GM21529 (cell line): ENCODE results near the gene RIMKLB.
"Not testable (repeated sequence)": the region's sequence is repeated elsewhere in the genome, so short reads cannot be mapped to it uniquely, and the experiment has no call there.

Experiments
- ATAC-seq: cut with Tn5 transposase; IDR thresholded peaks from one replicate; pipeline ENCODE4 v1.9.1; 2021; ENCODE audit not compliant: unreplicated experiment

The RIMKLB gene

DNA sequence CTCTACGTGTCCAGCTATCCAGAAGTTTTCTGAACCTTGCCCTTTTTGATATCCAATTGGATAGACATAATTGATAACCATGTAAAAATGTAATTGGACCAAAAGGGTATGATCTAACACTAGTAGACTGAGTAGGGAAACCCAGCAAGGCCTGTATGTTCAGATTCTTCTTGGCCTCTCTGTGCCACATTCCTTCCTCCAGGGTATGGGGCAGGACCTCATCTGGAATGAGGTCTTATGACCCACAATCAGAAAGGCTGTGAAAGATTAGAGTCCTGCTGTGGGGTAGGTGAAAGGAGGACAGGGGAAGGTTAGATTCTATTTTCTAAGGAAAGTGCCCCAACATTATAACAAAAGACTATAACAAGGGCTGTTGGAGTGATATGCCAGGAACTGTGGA is 73.3 kb downstream of the RIMKLB start:
- ATAC-seq: no peak

GRCh38 chr12:8773461-8773860 is 75.7 kb downstream of the RIMKLB start:
- ATAC-seq: no peak

GRCh38 chr12:8779281-8779680 is 81.5 kb downstream of the RIMKLB start:
- no peak for ATAC-seq

DNA sequence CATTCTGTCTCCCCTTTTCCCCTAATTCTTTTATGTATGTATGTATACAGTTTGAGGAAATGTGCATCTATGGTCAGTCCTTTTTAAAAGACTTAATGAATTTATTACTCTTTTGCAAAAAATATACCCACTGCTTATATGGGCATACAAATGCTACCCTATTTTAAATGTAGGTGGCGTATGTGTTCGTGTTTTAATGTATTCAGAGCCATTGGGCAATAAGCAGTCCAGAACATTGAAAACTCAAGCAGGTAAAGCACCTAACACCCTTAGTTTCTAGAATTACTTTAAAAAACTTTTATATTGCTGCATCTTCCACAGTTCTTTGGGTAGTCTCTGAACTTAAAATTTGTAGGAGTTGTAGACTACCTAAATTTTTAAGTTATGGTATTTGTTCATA is 82.1 kb downstream of the RIMKLB start:
- no peak for ATAC-seq

- no peak for ATAC-seq
These were observed 82.6 kb downstream of the RIMKLB start for GRCh38 chr12:8780389-8780788.

GRCh38 chr12:8781381-8782127 is 83.8 kb downstream of the RIMKLB start:
- no peak for ATAC-seq

DNA sequence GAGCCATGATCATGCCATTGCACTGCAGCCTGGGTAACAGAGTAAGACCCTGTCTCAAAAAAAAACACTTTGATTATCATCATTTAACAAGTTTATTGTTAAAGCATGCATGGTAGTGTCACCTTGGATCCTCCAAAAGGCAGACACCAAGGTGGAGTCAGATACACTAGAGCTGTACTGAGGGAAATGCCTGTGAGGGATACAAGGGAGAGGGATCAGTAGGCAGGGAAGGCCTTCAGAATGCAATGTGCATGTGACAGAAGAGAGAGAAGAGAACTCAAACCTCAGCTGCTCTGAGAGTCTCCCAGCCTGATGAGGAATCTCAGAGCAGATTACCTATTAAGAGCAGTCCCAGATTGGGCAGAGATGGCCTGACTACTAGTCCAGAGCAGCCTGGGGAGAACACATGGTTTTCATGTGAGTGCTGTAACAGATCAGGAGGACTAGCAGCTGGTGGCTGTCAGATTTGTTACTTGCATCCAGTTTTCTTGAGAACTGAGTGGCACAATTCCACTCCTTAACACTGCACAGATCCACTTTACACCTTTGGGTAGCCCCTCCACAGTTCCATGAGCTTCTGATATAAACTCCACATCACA is 86.6 kb downstream of the RIMKLB start:
- no peak for ATAC-seq

- no peak for ATAC-seq
These were observed 87.7 kb downstream of the RIMKLB start for GRCh38 chr12:8785499-8785898.

DNA sequence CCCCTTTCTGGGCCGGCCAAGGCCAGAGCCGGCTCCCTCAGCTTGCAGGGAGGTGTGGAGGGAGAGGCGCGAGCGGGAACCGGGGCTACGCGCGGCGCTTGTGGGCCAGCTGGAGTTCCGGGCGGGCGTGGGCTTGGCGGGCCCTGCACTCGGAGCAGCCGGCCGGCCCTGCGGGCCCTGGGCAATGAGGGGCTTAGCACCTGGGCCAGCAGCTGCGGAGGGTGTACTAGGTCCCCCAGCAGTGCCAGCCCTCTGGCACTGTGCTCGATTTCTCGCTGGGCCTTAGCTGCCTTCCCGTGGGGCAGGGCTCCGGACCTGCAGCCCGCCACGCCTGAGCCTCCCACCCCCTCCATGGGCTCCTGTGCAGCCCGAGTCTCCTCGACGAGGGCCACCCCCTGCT is 89.4 kb downstream of the RIMKLB start:
- not testable (repeated sequence) for ATAC-seq

DNA sequence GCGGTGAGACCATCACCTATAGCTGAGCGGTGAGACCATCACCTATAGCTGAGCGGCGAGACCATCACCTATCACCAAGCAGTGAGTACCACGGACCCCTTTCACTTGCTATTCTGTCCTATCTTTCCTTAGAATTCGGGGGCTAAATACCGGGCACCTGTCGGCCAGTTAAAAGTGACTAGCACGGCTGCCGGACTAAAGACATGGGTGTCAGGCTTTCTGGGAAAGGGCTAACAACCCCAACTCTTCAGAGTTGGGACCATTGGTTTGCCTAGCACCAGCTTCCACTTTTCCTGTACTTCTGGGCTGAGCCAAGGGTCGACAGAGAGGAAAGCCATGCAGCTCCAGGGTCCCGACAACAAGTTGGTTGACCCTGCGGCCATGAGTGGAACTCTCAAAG is 90.9 kb downstream of the RIMKLB start:
- not testable (repeated sequence) for ATAC-seq

GRCh38 chr12:8789341-8790013 is 91.7 kb downstream of the RIMKLB start:
- not testable (repeated sequence) for ATAC-seq

- not testable (repeated sequence) for ATAC-seq
These were observed 95.4 kb downstream of the RIMKLB start for GRCh38 chr12:8793226-8793625.

- not testable (repeated sequence) for ATAC-seq
These were observed 96.8 kb downstream of the RIMKLB start for GRCh38 chr12:8794611-8795010.

GRCh38 chr12:8796831-8797626 is 99.2 kb downstream of the RIMKLB start:
- ATAC-seq: no peak

DNA sequence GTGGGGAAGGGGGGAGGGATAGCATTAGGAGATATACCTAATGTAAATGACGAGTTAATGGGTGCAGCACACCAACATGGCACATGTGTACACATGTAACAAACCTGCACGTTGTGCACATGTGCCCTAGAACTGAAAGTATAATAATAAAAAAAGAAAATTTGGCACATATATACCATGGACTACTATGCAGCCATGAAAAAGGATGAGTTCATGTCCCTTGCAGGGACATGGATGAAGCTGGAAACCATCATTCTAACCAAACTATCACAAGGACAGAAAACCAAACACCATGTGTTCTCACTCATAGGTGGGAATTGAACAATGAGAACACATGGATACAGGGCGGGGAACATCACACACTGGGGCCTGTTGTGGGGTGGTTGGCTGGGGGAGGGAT is 103.4 kb downstream of the RIMKLB start:
- ATAC-seq: not testable (repeated sequence)

DNA sequence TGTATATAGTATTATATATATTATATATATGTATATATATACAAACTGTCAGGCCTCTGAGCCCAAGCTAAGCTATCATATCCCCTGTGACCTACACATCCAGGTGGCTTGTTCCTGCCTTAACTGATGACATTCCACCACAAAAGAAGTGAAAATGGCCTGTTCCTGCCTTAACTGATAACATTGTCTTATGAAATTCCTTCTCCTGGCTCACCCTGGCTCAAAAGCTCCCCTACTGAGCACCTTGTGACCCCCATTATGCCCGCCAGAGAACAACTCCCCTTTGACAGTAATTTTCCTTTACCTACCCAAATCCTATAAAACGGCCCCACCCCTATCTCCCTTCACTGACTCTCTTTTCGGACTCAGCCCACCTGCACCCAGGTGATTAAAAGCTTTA is 107.0 kb downstream of the RIMKLB start:
- ATAC-seq: not testable (repeated sequence)

DNA sequence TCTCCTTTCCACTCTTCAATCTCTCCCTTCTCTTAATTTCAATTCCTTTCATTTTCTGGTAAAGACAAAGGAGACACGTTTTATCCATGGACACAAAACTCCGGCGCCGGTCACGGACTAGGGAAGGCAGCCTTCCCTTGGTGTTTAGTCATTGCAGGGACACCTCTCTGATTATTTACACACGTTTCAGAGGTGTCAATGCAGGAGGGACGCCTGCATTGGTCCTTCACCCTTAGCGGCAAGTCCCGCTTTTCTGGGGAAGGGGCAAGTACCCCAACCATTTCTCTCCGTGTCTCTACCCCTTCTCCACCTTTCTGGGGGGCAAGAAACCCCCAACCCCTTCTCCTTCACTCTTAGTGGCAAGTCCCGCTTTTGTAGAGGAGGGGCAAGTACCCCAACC is 107.7 kb downstream of the RIMKLB start:
- not testable (repeated sequence) for ATAC-seq

DNA sequence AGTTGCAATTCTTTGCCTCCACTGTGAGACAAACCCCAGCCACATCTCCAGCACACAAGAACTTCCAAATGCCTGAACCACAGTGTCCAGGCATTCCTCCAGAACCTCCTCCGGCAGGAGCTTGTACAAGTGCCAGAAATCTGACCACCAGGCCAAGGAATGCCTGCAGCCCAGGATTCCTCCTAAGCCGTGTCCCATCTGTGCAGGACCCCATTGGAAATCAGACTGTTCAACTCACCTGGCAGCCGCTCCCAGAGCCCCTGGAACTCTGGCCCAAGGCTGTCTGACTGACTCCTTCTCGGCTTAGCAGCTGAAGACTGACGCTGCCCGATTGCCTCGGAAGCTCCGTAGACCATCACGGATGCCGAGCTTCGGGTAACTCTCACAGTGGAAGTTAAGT is 109.3 kb downstream of the RIMKLB start:
- not testable (repeated sequence) for ATAC-seq

DNA sequence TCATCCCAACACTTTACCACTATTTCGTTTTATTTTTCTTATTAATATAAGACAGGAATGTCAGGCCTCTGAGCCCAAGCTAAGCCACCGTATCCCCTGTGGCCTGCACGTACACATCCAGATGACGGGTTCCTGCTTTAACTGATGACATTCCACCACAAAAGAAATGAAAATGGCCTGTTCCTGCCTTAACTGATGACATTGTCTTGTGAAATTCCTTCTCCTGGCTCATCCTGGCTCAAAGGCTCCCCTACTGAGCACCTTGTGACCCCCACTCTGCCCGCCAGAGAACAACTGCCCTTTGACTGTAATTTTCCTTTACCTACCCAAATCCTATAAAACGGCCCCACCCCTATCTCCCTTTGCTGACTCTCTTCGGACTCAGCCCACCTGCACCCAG is 112.3 kb downstream of the RIMKLB start:
- not testable (repeated sequence) for ATAC-seq

DNA sequence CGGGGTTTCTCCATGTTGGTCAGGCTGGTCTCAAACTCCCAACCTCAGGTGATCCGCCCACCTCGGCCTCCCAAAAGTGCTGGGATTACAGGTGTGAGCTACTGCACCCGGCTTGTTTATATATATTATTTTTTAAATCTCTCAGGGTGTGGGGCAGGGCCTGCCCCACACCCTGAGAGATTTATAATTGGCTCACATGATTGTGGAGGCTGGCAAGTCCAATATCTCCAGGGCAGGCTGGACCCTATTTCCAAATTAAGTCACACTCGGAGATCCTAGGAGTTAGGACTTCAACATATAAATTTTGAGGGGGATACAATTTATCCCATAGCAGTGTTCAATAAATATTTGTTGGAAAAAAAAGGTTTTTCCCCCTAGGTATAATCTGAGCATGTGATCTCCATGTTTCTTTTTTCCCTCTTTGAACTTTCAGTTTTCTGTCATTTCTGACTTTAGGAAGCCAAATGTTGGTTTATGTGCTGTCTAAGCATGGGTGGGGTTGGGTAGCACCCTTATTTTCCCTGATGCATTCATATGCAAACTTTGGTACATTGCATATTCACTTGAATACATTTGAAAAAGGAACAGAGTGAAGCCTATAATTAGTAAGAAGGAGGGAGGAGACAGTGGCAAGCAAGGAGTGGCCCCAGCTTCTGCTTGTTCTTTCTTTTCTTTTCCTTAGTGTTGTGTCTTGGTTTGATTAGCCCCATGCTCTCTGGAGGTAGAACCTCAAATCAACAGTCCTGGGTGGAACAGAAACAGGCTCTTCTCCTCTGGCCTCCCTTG is 116.0 kb downstream of the RIMKLB start:
- ATAC-seq: no peak
